Colon (tissue), 2 donors: ENCODE results near the gene KLLN.
A peak's percentile ranks its signal among the peaks of the same experiment; 100 is the strongest.
"Not testable (repeated sequence)": the region's sequence is repeated elsewhere in the genome, so short reads cannot be mapped to it uniquely, and the experiment has no call there.

ENCODE experiments used
- FAIRE-seq: peaks from 2 replicates; lab custom pipeline; 2012; peaks lifted over from hg19 to GRCh38; lab: Jason Lieb, UNC
- donor health status: control.
- donor health status: control.

Gene KLLN

DNA sequence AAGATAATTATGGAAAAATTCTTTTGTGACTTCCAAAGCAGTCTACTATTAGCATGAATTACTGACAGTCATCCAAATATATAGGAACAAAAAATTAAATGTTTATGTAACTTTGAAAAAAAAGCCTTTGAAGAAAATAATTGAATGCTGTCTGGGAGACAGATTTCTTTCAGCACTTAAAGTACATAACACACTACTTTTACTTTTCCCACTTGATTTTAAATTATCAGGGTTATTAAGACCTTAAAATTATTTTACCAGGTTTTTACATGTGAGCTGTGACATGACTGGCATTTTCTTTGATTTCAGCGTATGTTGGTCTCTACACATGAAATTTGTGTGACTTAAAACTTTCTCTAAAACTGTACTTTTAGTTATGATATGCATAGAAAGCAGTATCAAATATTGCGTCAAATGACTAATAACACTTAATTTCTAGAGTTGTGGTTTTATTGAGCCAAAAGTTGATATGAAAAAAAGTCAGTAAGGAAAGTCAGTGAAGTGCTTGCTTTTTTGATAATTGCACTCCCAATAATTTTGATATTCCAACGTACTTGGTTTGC lies 3.2 kb upstream of the KLLN start:
- FAIRE-seq: no peak

GRCh38 chr10:87865241-87865881 lies 2.0 kb upstream of the KLLN start:
- FAIRE-seq: no peak

DNA sequence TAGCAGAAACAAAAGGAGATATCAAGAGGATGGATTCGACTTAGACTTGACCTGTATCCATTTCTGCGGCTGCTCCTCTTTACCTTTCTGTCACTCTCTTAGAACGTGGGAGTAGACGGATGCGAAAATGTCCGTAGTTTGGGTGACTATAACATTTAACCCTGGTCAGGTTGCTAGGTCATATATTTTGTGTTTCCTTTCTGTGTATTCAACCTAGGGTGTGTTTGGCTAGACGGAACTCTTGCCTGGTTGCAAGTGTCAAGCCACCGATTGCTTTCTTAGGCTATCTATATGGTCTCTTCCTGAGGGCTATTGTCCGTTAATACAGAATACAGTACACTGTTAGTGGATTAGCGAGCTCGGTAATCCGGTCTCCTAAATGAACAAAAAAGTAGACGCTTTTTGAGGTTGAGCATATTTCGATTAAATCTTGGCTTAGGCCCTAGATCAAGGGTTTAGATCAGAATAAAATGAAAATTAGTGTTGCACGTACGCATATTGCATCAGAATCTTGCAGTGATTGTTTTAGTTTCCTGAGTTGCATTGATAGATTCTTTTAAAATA lies 1.2 kb upstream of the KLLN start:
- no peak for FAIRE-seq

DNA sequence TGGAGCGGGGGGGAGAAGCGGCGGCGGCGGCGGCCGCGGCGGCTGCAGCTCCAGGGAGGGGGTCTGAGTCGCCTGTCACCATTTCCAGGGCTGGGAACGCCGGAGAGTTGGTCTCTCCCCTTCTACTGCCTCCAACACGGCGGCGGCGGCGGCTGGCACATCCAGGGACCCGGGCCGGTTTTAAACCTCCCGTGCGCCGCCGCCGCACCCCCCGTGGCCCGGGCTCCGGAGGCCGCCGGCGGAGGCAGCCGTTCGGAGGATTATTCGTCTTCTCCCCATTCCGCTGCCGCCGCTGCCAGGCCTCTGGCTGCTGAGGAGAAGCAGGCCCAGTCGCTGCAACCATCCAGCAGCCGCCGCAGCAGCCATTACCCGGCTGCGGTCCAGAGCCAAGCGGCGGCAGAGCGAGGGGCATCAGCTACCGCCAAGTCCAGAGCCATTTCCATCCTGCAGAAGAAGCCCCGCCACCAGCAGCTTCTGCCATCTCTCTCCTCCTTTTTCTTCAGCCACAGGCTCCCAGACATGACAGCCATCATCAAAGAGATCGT lies 690 bp upstream of the KLLN start:
- not testable (repeated sequence) for FAIRE-seq

DNA sequence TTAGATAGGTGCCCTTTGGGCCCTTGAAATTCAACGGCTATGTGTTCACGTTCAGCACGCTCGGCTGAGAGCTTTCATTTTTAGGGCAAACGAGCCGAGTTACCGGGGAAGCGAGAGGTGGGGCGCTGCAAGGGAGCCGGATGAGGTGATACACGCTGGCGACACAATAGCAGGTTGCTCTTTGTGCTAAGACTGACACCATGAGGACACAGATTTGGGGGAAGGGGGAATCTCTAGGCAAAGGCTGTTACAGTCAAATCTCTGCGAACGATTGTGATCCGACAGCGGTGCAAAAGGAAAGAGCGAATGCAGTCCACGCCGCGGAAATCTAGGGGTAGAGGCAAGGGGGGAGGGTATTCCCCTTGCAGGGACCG lies 667 bp downstream of the KLLN start:
- no peak for FAIRE-seq

GRCh38 chr10:87861953-87862678 lies 1.2 kb downstream of the KLLN start:
- FAIRE-seq: no peak

- FAIRE-seq: no peak
Observed at GRCh38 chr10:87861566-87861952, 1.8 kb downstream of the KLLN start.

- no peak for FAIRE-seq
Observed at GRCh38 chr10:87860816-87861403, 2.4 kb downstream of the KLLN start.

GRCh38 chr10:87860156-87860795 lies 3.1 kb downstream of the KLLN start:
- no peak for FAIRE-seq

GRCh38 chr10:87855665-87856064 lies 7.7 kb downstream of the KLLN start:
- FAIRE-seq: not testable (repeated sequence)

- FAIRE-seq: not testable (repeated sequence)
Observed at GRCh38 chr10:87855247-87855646, 8.1 kb downstream of the KLLN start.

DNA sequence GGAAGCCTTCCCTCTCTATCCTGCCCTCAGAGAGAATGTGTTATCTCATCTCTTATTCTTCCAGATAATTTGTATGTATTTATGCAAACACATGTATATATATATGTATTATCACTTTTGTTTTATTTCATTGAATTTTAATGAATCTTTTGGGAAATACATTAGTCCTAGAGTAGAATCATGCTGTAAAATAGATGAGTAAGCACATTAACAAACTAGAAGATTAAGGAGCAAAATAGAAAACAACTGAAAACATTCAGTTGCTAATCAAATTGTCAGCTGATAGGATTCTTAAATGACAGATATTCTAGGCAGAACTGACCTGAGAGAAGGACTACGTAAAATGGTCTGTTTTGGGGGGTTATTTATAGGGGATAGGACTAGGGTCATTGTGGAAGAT lies 11.2 kb downstream of the KLLN start:
- no peak for FAIRE-seq

DNA sequence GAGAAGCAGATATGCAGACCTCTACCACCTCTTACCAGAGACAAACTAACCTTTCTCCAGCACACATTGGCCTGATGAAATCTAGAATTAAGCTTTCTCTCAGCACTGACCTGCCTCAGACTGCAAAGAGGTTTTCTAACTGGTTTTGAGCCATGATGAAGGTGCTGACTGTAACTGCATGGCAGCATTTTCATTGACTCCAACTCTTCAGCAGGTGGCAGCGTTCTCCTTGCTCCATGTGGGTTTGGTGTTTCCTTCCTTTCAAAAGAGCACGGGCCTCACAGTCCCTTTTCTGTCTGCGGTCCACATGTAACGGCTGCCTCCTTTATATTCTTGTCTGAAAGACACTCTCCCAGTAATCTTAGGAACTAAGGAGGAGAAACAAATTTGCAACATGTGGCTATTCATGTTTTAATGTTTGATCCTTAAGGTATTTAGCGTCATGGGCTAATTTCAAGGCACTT lies 12.6 kb downstream of the KLLN start:
- FAIRE-seq: no peak

GRCh38 chr10:87849001-87849400 lies 14.3 kb downstream of the KLLN start:
- no peak for FAIRE-seq

DNA sequence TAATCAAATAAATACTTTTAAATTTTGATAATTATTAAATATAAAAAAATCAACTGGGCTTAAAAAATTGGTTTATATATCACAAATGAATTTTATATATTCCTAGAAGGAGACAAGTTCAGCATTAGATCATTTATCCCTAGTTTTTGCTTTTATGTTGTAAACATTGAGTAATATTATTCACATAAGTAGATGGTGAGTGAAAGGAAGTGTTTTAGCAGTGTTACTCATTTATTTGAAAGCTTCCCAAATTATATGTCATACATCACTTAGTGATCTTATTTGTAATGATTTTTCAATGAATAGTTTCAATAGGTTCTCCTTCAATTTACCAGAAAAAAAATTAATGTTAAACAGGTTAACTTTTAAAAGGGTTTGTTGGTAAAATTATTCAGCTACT lies 15.8 kb downstream of the KLLN start:
- no peak for FAIRE-seq

DNA sequence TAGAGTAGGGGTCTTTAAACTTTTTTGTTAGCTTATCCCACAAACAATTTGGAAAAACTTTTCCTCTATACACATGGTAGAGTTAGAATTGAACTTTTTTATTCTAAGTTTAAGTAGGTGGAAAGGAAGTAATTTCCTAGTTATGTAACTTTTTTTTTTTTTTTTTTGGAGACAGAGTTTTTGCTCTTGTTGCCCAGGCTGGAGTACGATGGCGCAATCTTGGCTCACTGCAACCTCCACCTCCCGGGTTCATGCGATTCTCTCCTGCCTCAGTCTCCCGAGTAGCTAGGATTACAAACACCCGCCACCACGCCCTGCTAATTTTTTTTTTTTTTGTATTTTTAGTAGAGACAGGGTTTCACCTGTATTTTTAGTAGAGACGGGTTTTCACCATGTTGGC lies 16.6 kb downstream of the KLLN start:
- FAIRE-seq: not testable (repeated sequence)

GRCh38 chr10:87846023-87846422 lies 17.3 kb downstream of the KLLN start:
- FAIRE-seq: no peak

GRCh38 chr10:87845624-87845998 lies 17.7 kb downstream of the KLLN start:
- no peak for FAIRE-seq

GRCh38 chr10:87844837-87845623 lies 18.3 kb downstream of the KLLN start:
- peak; percentile 31 for FAIRE-seq

- FAIRE-seq: no peak
Observed at GRCh38 chr10:87843714-87844113, 19.6 kb downstream of the KLLN start.

- FAIRE-seq: no peak
Observed at GRCh38 chr10:87842776-87843497, 20.4 kb downstream of the KLLN start.
